HG02885 (cell line): ENCODE results near the gene SHANK3.
"Not testable (repeated sequence)": the region's sequence is repeated elsewhere in the genome, so short reads cannot be mapped to it uniquely, and the experiment has no call there.

Experiments
- ATAC-seq: cut with Tn5 transposase; IDR thresholded peaks from one replicate; pipeline ENCODE4 v1.9.1; 2021; ENCODE audit warnings: mild to moderate bottlenecking; ENCODE audit not compliant: unreplicated experiment, poor library complexity

The SHANK3 gene

GRCh38 chr22:50643821-50644101 is 28.9 kb upstream of the SHANK3 start:
- ATAC-seq, result not testable (repeated sequence)

GRCh38 chr22:50653256-50653655 is 19.4 kb upstream of the SHANK3 start:
- no peak for ATAC-seq

GRCh38 chr22:50654664-50655063 is 18.0 kb upstream of the SHANK3 start:
- ATAC-seq, result not testable (repeated sequence)

GRCh38 chr22:50656122-50657070 is 16.2 kb upstream of the SHANK3 start:
- no peak for ATAC-seq

GRCh38 chr22:50657925-50658324 is 14.7 kb upstream of the SHANK3 start:
- no peak for ATAC-seq

GRCh38 chr22:50659711-50660110 is 12.9 kb upstream of the SHANK3 start:
- ATAC-seq, result not testable (repeated sequence)

- ATAC-seq, result no peak
Observed at GRCh38 chr22:50660306-50660705, 12.3 kb upstream of the SHANK3 start.

- ATAC-seq, result no peak
Observed at GRCh38 chr22:50665212-50665611, 7.4 kb upstream of the SHANK3 start.

- ATAC-seq, result no peak
Observed at GRCh38 chr22:50665738-50666137, 6.9 kb upstream of the SHANK3 start.

- ATAC-seq, result no peak
Observed at GRCh38 chr22:50670513-50670912, 2.1 kb upstream of the SHANK3 start.

GRCh38 chr22:50670914-50671538 is 1.6 kb upstream of the SHANK3 start:
- no peak for ATAC-seq

GRCh38 chr22:50671641-50672040 is 982 bp upstream of the SHANK3 start:
- no peak for ATAC-seq

- no peak for ATAC-seq
Observed at GRCh38 chr22:50672041-50672440, 582 bp upstream of the SHANK3 start.

GRCh38 chr22:50673231-50674129 is 857 bp downstream of the SHANK3 start:
- no peak for ATAC-seq

- ATAC-seq, result no peak
Observed at GRCh38 chr22:50674130-50674500, 1.5 kb downstream of the SHANK3 start.

- no peak for ATAC-seq
Observed at GRCh38 chr22:50674606-50675552, 2.3 kb downstream of the SHANK3 start.

GRCh38 chr22:50675553-50676179 is 3.0 kb downstream of the SHANK3 start:
- no peak for ATAC-seq

- no peak for ATAC-seq
Observed at GRCh38 chr22:50676180-50676636, 3.6 kb downstream of the SHANK3 start.
